WERI-Rb-1 (cell line): Measurements from ENCODE around the gene TPO.
A peak's percentile ranks its signal among the peaks of the same experiment; 100 is the strongest.

Experiments
- DNase-seq: peaks from one replicate; pipeline ENCODE4 v3.0.0-alpha.2; 2020
- H3K27ac ChIP-seq: fragments of 250-450 bp; sonication (Bioruptor Pico); 2 replicates; pipeline ENCODE4 v1.5.1; 2020; ENCODE audit warnings: mild to moderate bottlenecking, moderate library complexity
- H3K27me3 ChIP-seq: fragments of 250-450 bp; sonication (Bioruptor Pico); 2 replicates; pipeline ENCODE4 v1.5.1; 2021; ENCODE audit warnings: mild to moderate bottlenecking, low read depth, moderate library complexity; ENCODE audit not compliant: insufficient read depth, severe bottlenecking
- H3K36me3 ChIP-seq: fragments of 250-450 bp; sonication (Bioruptor Pico); 2 replicates; pipeline ENCODE4 v1.5.1; 2020; ENCODE audit warnings: mild to moderate bottlenecking, moderate library complexity
- H3K4me3 ChIP-seq: 2 replicates; pipeline ENCODE4 v1.5.1; 2011; ENCODE audit warnings: low read depth, mild to moderate bottlenecking, control low read depth, low read length
- H3K9me3 ChIP-seq: fragments of 250-450 bp; sonication (Bioruptor Pico); 2 replicates; pipeline ENCODE4 v1.5.1; 2021; ENCODE audit warnings: mild to moderate bottlenecking, moderate library complexity; ENCODE audit not compliant: severe bottlenecking
- CTCF ChIP-seq: IDR thresholded peaks from 2 replicates; pipeline ENCODE4 v1.5.1; 2011; ENCODE audit warnings: low read depth, mild to moderate bottlenecking, control low read depth, inconsistent platforms, low read length

The TPO gene

DNA sequence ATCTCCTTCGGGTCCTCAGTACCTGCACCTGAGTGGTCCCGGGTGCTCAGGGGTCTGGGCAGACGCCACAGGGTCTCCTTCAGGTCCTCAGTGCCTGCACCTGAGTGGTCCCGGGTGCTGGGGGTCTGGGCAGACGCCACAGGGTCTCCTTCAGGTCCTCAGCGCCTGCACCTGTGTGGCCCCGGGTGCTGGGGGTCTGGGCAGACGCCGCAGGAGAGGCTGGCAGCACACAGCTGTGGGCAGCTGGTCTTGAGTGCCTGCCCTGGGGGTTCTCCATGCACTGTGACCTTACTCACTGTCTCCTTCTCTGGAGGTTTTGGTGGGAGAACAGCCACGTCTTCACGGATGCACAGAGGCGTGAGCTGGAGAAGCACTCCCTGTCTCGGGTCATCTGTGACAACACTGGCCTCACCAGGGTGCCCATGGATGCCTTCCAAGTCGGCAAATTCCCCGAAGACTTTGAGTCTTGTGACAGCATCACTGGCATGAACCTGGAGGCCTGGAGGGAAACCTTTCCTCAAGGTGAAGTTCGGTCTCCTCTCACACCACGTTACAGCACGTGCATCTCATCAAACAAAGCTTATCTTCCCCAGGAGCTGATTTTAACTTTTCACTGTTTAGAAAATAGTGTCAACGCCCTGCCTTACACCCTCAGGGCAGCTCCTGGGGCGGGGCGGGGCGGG lies 82.6 kb downstream of the TPO start:
- no peaks in the 10 kb centered on the region for H3K36me3 ChIP-seq
- H3K9me3 ChIP-seq = no peaks in the 10 kb centered on the region
- H3K27ac ChIP-seq = no peak overlapping the region
- H3K4me3 ChIP-seq = no peak overlapping the region
- TF ChIP-seq CTCF = no peak
- H3K27me3 ChIP-seq = no peaks in the 10 kb centered on the region
- no peak for DNase-seq

DNA sequence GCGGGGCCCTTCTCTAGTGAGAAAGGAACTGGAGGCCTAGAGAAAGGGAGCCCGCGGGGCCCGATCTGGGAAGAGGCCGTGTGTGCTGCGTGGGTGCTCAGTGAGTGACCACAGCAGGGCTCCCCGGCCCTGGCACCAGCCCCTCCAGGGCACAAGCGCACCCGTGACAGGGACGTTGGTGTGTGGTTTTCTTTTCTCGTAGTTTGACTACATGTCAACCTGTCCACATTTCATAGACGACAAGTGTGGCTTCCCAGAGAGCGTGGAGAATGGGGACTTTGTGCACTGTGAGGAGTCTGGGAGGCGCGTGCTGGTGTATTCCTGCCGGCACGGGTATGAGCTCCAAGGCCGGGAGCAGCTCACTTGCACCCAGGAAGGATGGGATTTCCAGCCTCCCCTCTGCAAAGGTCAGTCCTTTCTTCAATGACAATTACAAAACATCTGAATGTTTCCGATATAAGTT lies 83.1 kb downstream of the TPO start:
- no peaks in the 10 kb centered on the region for H3K36me3 ChIP-seq
- no peak overlapping the region for H3K27ac ChIP-seq
- no peaks in the 10 kb centered on the region for H3K9me3 ChIP-seq
- no peak for DNase-seq
- TF ChIP-seq CTCF = no peak
- no peak overlapping the region for H3K4me3 ChIP-seq
- H3K27me3 ChIP-seq = no peaks in the 10 kb centered on the region

DNA sequence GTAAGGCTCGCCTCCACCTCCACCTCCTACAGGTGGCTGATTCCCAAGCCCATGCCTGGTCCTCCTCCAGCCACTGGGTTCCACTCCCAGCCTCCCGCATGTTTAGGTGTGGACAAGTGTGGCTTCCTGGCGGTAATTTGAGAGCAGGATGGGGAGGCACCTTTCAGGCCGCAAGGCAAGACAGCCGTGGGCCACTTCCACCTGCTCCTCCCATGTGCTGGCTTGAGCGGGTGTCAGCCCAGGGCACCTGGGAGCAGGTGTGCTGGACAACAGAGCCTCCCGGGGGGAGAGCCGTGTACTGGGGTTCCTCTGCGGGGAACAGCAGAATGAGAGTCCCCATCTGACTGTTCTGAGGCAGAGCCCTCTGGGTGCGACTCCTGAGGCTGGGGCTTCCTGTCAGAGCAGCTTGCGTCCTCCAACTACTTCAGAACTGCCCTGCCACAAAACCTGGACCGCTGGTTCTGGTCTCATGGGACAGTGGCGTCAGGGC lies 83.9 kb downstream of the TPO start:
- Histone ChIP-seq H3K36me3 (no peaks in the 10 kb centered on the region), H3K27me3 (no peaks in the 10 kb centered on the region), H3K9me3 (no peaks in the 10 kb centered on the region), H3K4me3 (no peak overlapping the region), H3K27ac (no peak overlapping the region)
- TF ChIP-seq CTCF = no peak
- peak; percentile 9 for DNase-seq

DNA sequence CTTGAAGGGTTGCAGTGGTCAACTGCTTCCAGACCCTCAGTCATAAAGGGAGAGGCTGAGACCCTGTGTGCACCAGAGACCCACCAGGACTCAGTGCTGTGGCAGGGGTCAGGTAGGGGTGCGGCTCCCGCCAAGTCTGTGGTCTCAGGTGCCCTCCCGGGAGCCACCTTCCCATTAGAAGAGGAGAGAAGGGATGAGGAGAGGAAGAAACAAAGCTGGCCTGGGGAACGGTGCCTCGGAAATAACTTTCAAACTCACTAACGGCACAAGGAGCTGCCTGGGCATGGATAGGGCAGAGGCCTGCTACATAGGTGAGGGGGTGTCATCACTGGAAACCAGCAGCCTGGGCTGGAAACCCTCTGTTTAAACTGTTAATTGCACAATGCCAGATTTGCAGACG lies 84.9 kb downstream of the TPO start:
- H3K36me3 ChIP-seq = no peaks in the 10 kb centered on the region
- peak; percentile 5 for DNase-seq
- no peak overlapping the region for H3K4me3 ChIP-seq
- H3K9me3 ChIP-seq = no peaks in the 10 kb centered on the region
- H3K27ac ChIP-seq = no peak overlapping the region
- no peaks in the 10 kb centered on the region for H3K27me3 ChIP-seq
- TF ChIP-seq CTCF = no peak

GRCh38 chr2:1499033-1499795 lies 86.0 kb downstream of the TPO start:
- no peak for DNase-seq

More at GRCh38 chr2:1499033-1499795, 86.0 kb downstream of the TPO start:
- H3K9me3 ChIP-seq = no peaks in the 10 kb centered on the region
- H3K27ac ChIP-seq = no peak overlapping the region
- H3K36me3 ChIP-seq = no peaks in the 10 kb centered on the region
- no peak overlapping the region for H3K4me3 ChIP-seq
- no peaks in the 10 kb centered on the region for H3K27me3 ChIP-seq
- TF ChIP-seq CTCF = no peak
